Gastrocnemius medialis (tissue), 4 donors: ENCODE results near the gene MTX2. TPM values are rescaled to one million over a fixed set of nuclear protein-coding genes. Genes with fewer than 3 reads are reported as not detected.
"Not testable (repeated sequence)": the region's sequence is repeated elsewhere in the genome, so short reads cannot be mapped to it uniquely, and the experiment has no call there.

ENCODE experiments used
- ATAC-seq, 2 donors: fragments of 150-250 bp; one replicate each; pipeline ENCODE4 v1.9.1; 2016
- DNase-seq, 2 donors: peaks; one replicate each; pipeline ENCODE4 v3.0.0-alpha.2; 2019
- H3K27ac ChIP-seq, 4 donors: fragments of 200-600 bp; sonication (generic); 1 replicate in 1 of 4; 2 replicates in 3 of 4; pipeline ENCODE4 v1.5.1; 2016 to 2018; ENCODE audit warnings: mild to moderate bottlenecking in 2 of 4, moderate library complexity in 1 of 4
- H3K27me3 ChIP-seq, 3 donors: fragments of 200-600 bp; sonication (generic) in 2 of 3; 1 replicate in 1 of 3; 2 replicates in 2 of 3; pipeline versions ENCODE4 v1.5.1 to v1.6.0; 2016 to 2019; ENCODE audit warnings: mild to moderate bottlenecking in 1 of 3, moderate library complexity in 1 of 3
- H3K36me3 ChIP-seq, 2 donors: fragments of 200-600 bp; sonication (generic) in 1 of 2; one replicate each; pipeline ENCODE4 v1.5.1; 2017 to 2018
- H3K4me1 ChIP-seq, 2 donors: fragments of 200-600 bp; sonication (generic) in 1 of 2; one replicate each; pipeline ENCODE4 v1.5.1; 2016 to 2017; ENCODE audit warnings: mild to moderate bottlenecking in 2 of 2
- H3K4me3 ChIP-seq, 4 donors: fragments of 200-600 bp; sonication (generic) in 3 of 4; 1 replicate in 1 of 4; 2 replicates in 3 of 4; pipeline ENCODE4 v1.5.1; 2016 to 2019; ENCODE audit warnings: mild to moderate bottlenecking in 2 of 4
- H3K9me3 ChIP-seq, 3 donors: fragments of 200-600 bp; sonication (generic) in 2 of 3; 1 replicate in 1 of 3; 2 replicates in 2 of 3; pipeline ENCODE4 v1.5.1; 2016 to 2019
- POLR2A ChIP-seq, 2 donors: fragments of 450-650 bp; IDR thresholded peaks; one replicate each; pipeline ENCODE4 v1.6.1; 2017; ENCODE audit warnings: antibody characterized with exemption in 2 of 2, mild to moderate bottlenecking in 2 of 2, moderate library complexity in 2 of 2
- in situ Hi-C, 4 donors: fragments of 200-750 bp; cut with MboI; loops; one replicate each; pipeline versions ENCODE4 v1.15.0 to v1.8.0; 2017; ENCODE audit warnings: low sequenced_read_pairs in 4 of 4
- intact Hi-C: fragments of 100-400 bp; cut with DNase I; formaldehyde crosslinking; loops from one replicate; pipeline ENCODE4 v1.15.1; 2023; ENCODE audit warnings: low total_unique reads
- total RNA-seq, 4 donors: library from RNA; depleted of rRNA; stranded (reverse); fragments of >200 nt; gene quantifications; one replicate each; pipeline versions ENCODE4 v1.1.0 to v1.2.3, GENCODE V29; 2016
- TF ChIP-seq, protein P1 (sequence below), 5 experiments: fragments of 450-650 bp in 3 of 5; fragments of 200-600 bp in 2 of 5; sonication (generic) in 2 of 5; IDR thresholded peaks in 4 of 5; conservative IDR thresholded peaks in 1 of 5; 1 replicate in 4 of 5; 2 replicates in 1 of 5; pipeline ENCODE4 v1.5.1; 2016 to 2019; ENCODE audit warnings: antibody characterized with exemption in 5 of 5, mild to moderate bottlenecking in 3 of 5, moderate library complexity in 3 of 5

The MTX2 gene
- total RNA-seq, 4 donors from 2014 or later: 35.8 to 43.3 (median 39.1) TPM

- Histone ChIP-seq H3K27ac (no peak overlapping the region), H3K36me3 (no peaks in the 10 kb centered on the region), H3K4me3 (no peak overlapping the region), H3K4me1 (no peaks in the 10 kb centered on the region), H3K9me3 (no peaks in the 10 kb centered on the region), H3K27me3 (no peaks in the 10 kb centered on the region)
- intact Hi-C loops (no loop called here), in situ Hi-C loops (no loop called here)
- DNase-seq (no peak), ATAC-seq (no peak)
- TF ChIP-seq, protein P1, sequence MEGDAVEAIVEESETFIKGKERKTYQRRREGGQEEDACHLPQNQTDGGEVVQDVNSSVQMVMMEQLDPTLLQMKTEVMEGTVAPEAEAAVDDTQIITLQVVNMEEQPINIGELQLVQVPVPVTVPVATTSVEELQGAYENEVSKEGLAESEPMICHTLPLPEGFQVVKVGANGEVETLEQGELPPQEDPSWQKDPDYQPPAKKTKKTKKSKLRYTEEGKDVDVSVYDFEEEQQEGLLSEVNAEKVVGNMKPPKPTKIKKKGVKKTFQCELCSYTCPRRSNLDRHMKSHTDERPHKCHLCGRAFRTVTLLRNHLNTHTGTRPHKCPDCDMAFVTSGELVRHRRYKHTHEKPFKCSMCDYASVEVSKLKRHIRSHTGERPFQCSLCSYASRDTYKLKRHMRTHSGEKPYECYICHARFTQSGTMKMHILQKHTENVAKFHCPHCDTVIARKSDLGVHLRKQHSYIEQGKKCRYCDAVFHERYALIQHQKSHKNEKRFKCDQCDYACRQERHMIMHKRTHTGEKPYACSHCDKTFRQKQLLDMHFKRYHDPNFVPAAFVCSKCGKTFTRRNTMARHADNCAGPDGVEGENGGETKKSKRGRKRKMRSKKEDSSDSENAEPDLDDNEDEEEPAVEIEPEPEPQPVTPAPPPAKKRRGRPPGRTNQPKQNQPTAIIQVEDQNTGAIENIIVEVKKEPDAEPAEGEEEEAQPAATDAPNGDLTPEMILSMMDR (IDR thresholded peaks at IDR 0.05 in 4 of 5, conservative IDR thresholded peaks at IDR 0.05 in 1 of 5): no peak
- TF ChIP-seq POLR2A (IDR thresholded peaks at IDR 0.05): no peak
These were observed 99.1 kb downstream of the MTX2 start for GRCh38 chr2:176368349-176368748.

DNA sequence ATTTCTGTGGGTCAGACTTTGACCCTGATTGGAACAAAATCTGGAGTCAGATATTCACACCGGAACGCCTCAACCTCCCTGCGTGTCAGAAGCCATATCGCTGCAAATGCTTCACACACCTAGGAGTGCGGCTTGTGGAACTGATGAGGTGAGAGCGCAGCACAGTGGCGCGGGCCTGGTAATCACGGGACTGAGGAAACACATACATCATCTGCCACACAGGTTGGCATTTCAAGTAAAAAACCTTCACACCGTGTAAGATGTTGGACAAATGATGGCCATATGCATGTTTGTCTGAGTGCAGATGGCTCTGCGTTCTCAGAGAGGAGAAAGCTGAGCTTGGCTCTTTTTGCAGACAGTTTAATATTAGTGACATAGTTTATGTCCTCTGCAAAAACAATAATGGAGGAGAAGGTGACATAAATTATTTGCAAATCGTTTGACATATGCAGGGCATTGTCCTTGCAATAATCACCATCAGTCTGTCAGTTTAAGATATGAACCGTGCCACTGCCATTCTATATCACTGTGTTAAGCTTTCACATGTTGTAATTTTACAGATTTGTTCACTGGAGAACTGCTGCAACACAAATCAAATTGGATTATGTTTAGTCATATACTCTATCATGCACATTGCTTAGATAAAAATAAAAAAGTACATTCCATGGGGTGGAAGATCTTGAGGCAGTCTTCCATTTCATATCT, 101.4 kb downstream of the MTX2 start:
- DNase-seq: no peak
- intact Hi-C loops (no loop called here), in situ Hi-C loops (no loop called here)
- Histone ChIP-seq H3K27ac (no peak overlapping the region), H3K4me3 (no peak overlapping the region), H3K27me3 (no peaks in the 10 kb centered on the region), H3K36me3 (no peaks in the 10 kb centered on the region), H3K9me3 (no peaks in the 10 kb centered on the region), H3K4me1 (no peaks in the 10 kb centered on the region)
- no peak for ATAC-seq
- TF ChIP-seq, protein P1 (IDR thresholded peaks at IDR 0.05 in 4 of 5, conservative IDR thresholded peaks at IDR 0.05 in 1 of 5): no peak
- TF ChIP-seq POLR2A (IDR thresholded peaks at IDR 0.05): no peak

- H3K4me1 ChIP-seq, in situ Hi-C loops, H3K27me3 ChIP-seq, H3K9me3 ChIP-seq, DNase-seq, ATAC-seq, H3K27ac ChIP-seq, H3K36me3 ChIP-seq, intact Hi-C loops, H3K4me3 ChIP-seq: not testable (repeated sequence)
These were observed 103.9 kb downstream of the MTX2 start for GRCh38 chr2:176373155-176373554.

- H3K9me3 ChIP-seq: peaks cover 0 to 4% (median 0%) of the 10 kb centered on the region in 3 donors
- no peak for TF ChIP-seq POLR2A (IDR thresholded peaks at IDR 0.05)
- in situ Hi-C loops (no loop called here), intact Hi-C loops (no loop called here)
- H3K4me1 ChIP-seq: no peaks in the 10 kb centered on the region
- H3K27me3 ChIP-seq: no peaks in the 10 kb centered on the region
- H3K36me3 ChIP-seq: no peaks in the 10 kb centered on the region
- DNase-seq: no peak
- ATAC-seq: no peak
- no peak overlapping the region for H3K27ac ChIP-seq
- no peak overlapping the region for H3K4me3 ChIP-seq
These were observed 109.1 kb downstream of the MTX2 start for GRCh38 chr2:176378323-176378722.

DNA sequence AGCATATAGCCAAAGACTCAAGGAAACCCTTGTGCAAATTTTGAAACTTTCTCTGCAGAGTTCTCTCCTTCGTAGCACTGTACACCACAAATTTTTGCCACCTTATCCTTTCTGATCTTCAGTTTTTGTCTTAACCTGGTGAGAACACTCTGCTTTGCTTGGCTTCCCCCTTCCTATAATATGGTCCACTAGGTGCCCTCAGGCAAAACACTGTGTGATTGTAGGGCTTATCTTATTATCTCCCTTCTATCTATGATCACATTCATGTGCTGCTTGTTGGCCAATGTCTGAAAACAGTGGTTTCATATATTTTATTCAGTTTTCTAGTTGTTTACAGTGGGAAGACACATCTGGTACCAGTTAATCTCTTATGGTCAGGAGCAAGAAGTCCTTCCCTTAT, 111.1 kb downstream of the MTX2 start:
- in situ Hi-C loops: loop anchor here in 1 of 4 donors (10.0 kb wide), 1 partner anchor 156 kb away; no protein-coding TSS in a partner anchor
- TF ChIP-seq, protein P1 (IDR thresholded peaks at IDR 0.05 in 4 of 5, conservative IDR thresholded peaks at IDR 0.05 in 1 of 5): no peak
- TF ChIP-seq POLR2A (IDR thresholded peaks at IDR 0.05): no peak
- H3K36me3 ChIP-seq: no peaks in the 10 kb centered on the region
- ATAC-seq: no peak
- H3K9me3 ChIP-seq: peaks cover 0 to 4% (median 0%) of the 10 kb centered on the region in 3 donors
- no peaks in the 10 kb centered on the region for H3K27me3 ChIP-seq
- no peaks in the 10 kb centered on the region for H3K4me1 ChIP-seq
- intact Hi-C loops: no loop called here
- DNase-seq: no peak
- no peak overlapping the region for H3K27ac ChIP-seq
- H3K4me3 ChIP-seq: no peak overlapping the region
